ENCODE results near the gene JMJD1C.
"Not testable (repeated sequence)": the region's sequence is repeated elsewhere in the genome, so short reads cannot be mapped to it uniquely, and the experiment has no call there.

Gene JMJD1C

DNA sequence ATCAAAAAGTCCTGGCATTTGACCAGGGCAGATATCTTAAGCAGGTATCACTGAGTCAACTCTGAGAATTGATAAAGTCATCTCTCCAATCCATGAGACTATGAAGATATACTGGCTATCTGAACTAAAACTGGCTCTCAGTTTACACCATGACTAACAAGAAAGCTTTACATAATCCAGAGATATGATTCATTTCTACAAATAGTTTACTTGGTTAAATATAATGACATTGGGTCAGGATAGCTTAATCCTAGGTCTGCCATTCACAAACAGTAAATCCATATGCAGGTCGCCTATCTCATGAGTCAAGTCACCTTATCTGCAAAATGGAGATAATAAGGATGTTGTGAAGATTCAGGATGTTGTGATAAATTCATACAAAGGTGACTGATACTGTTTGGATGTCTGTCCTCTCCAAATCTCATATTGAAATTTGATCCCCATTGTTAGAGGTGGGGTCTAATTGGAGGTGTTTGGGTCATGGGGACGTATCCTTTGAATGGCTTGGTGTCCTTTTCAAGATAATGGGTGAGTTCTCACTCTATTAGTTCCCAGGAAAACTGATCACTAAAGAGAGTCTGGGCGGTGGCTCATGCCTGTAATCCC is 117.4 kb downstream of the JMJD1C start:
- TF ChIP-seq, protein P1, sequence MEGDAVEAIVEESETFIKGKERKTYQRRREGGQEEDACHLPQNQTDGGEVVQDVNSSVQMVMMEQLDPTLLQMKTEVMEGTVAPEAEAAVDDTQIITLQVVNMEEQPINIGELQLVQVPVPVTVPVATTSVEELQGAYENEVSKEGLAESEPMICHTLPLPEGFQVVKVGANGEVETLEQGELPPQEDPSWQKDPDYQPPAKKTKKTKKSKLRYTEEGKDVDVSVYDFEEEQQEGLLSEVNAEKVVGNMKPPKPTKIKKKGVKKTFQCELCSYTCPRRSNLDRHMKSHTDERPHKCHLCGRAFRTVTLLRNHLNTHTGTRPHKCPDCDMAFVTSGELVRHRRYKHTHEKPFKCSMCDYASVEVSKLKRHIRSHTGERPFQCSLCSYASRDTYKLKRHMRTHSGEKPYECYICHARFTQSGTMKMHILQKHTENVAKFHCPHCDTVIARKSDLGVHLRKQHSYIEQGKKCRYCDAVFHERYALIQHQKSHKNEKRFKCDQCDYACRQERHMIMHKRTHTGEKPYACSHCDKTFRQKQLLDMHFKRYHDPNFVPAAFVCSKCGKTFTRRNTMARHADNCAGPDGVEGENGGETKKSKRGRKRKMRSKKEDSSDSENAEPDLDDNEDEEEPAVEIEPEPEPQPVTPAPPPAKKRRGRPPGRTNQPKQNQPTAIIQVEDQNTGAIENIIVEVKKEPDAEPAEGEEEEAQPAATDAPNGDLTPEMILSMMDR (conservative IDR thresholded peaks at IDR 0.05): no peak
- TF ChIP-seq ZFX (IDR thresholded peaks at IDR 0.05): no peak
- no peak overlapping the region for H3K27ac ChIP-seq

DNA sequence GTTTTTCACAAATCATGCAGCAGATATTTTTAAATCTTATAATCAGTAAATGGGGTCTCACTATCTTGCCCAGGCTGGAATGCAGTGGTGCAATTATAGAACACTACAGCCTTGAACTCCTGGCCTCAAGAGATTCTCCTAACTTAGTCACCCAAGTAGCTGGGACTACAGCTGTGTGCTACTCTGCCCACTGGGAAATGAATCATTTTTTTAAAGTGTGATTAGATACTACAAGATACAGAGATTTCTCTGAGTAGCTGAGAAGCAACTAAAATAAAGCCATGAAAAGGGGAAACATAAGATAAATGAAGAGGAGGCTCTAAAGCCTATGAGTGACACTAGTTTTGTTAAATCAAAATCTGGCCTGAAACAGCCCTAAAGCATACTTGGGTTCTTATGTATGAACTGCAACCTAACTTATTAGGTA is 119.7 kb downstream of the JMJD1C start:
- no peak overlapping the region for H3K27ac ChIP-seq
- TF ChIP-seq ZFX (IDR thresholded peaks at IDR 0.05): no peak
- TF ChIP-seq, protein P1 (conservative IDR thresholded peaks at IDR 0.05): no peak

DNA sequence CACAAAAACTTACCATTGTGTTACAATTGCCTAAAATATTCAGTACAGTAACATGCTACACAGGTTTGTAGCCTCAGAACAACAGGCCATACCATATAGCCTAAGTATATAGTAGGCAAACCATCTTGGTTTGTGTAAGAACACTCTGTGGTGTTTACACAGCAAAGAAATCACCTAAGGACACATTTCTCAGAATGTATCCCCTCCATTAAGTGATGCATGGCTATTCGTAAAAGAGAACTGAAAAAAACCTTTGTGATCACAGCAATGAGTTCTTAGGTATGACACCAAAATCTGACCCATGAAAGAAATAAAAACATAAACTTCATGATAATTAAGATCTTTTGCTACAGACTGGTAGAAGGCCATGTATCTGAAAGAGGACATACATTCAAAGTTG is 121.5 kb downstream of the JMJD1C start:
- H3K27ac ChIP-seq: no peak overlapping the region
- TF ChIP-seq, protein P1 (conservative IDR thresholded peaks at IDR 0.05): no peak
- TF ChIP-seq ZFX (IDR thresholded peaks at IDR 0.05): no peak

DNA sequence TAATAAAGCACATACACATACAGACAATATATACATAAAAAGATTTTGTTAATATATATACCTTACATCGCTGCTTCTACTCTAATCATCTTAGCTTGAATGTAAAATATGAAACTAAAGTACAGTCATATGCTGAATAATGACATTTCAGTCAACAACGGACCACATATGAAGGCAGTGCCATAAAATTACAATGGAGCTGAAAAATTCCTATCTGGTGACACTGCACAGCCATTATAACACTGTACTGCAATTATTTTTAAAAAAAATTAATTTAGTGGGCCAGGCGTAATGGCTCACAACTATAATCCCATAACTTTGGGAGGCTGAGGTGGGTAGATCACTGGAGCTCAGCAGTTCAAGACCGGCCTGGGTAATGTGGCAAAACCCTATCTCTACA is 122.3 kb downstream of the JMJD1C start:
- TF ChIP-seq ZFX (IDR thresholded peaks at IDR 0.05): no peak
- TF ChIP-seq, protein P1 (conservative IDR thresholded peaks at IDR 0.05): no peak
- no peak overlapping the region for H3K27ac ChIP-seq

DNA sequence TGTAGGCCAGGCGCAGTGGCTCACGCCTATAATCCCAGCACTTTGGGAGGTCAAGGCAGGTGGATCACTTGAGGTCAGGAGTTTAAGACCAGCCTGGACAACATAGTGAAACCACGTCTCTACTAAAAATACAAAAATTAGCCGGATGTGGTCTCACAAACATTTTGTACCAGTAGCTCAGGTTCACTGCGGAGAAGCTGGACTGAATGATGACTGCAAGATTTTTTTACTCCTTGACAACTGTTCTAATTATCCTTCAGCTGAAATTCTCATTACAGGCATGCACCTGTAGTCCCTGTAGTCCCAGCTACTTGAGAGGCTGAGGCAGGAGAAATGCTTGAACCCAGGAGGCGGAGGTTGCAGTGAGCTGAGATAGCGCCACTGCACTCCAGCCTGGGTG is 126.1 kb downstream of the JMJD1C start:
- not testable (repeated sequence) for H3K27ac ChIP-seq

DNA sequence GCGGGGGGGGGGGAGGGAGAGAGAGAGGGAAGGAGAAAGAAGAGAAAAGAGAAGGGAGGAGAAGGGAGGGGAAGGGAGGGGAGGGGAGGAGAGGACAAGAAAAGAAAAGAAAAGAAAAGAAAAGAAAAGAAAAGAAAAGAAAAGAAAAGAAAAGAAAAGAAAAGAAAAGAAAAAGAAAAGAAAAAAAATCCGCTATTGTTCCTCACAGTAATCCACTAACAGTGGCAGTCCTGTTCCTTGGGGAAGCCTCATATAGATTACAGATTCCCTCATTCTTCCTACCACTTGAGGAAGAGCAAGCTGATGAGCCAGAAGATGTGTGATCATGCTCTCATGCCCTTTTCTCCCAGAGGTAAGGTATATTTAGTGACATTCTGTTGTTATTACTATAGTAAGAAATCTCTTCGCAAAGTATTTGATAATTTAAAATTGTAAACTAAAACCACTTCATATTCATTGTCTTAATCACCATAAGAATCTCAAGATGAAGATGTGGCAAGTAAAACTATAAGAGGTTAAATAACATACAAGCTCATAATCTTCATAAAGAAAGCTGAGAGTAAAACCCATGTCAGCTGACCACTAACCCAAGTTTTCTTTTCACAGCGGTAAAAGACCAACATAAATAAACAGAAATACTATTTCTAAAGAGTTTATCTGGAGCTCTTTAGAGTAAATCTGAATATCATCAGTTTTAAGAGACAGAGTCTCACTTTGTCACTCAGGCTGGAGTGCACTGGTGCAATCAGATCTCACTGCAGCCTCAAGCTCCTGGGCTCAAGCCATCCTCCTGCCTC is 128.1 kb downstream of the JMJD1C start:
- H3K27ac ChIP-seq: no peak overlapping the region
- no peak for TF ChIP-seq ZFX (IDR thresholded peaks at IDR 0.05)
- TF ChIP-seq, protein P1 (conservative IDR thresholded peaks at IDR 0.05): no peak

DNA sequence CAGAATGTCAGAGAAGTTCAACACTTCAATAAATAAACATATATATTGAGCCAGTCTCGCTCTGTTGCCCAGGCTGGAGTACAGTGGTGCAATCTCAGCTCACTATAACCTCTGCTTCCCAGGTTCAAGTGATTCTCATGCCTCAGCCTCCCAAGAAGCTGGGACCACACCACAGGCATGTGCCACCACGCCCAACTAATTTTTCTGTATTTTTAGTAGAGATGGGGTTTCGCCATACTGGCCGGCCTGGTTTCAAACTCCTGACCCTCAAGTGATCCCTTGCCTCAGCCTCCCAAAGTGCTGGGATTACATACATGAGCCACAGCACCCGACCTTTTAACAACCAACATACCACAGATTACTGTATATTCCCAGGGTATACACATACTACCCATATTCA is 134.2 kb downstream of the JMJD1C start:
- TF ChIP-seq, protein P1 (conservative IDR thresholded peaks at IDR 0.05): no peak
- TF ChIP-seq ZFX (IDR thresholded peaks at IDR 0.05): no peak
- no peak overlapping the region for H3K27ac ChIP-seq

DNA sequence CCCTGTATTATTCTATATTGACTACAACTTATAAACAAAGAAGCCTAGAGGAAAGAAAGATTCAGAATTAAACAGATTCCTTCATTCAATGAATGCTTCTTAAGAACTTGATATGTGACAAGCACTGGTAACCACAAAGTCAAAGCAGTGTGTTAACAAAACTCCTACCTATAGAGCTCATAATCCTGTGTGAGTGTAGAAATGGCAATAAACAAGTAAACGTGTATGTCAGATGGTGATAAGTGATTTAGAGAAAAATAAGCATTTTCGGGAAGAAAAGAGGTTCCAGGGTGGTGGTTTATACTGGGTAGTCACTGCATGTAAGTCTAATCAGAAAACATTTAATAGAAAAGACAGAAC is 141.3 kb downstream of the JMJD1C start:
- no peak overlapping the region for H3K27ac ChIP-seq
- no peak for TF ChIP-seq ZFX (IDR thresholded peaks at IDR 0.05)
- TF ChIP-seq, protein P1 (conservative IDR thresholded peaks at IDR 0.05): no peak

Measured in C4-2B (cell line).